ENCODE measurements around the gene MAP3K4. TPM values are rescaled to one million over a fixed set of nuclear protein-coding genes. Genes with fewer than 3 reads are reported as not detected.
A peak's percentile ranks its signal among the peaks of the same experiment; 100 is the strongest.

The MAP3K4 gene
- polyA plus RNA-seq, 3 donors, result 3.2 to 12.3 (median 3.5) TPM

- Histone ChIP-seq H4K20me1 (ENCODE audit: insufficient read depth, low read length) (no peaks in the 10 kb centered on the region), H3K4me2 (replicated peaks; ENCODE audit: extremely low read depth, low read length, poor library complexity, severe bottlenecking) (no peak overlapping the region), H3K27ac (ENCODE audit: low read depth in 1 of 2, low read length in 2 of 2) (peak overlapping the region in 1 of 2 donors; percentile 4), H3K4me3 (replicated peaks in 1 of 3; ENCODE audit: low read depth in 2 of 3, low read length in 3 of 3) (no peak overlapping the region), H3K9ac (ENCODE audit: insufficient read depth, low read length, poor library complexity, severe bottlenecking) (no peak overlapping the region), H3K27me3 (ENCODE audit: control insufficient read depth in 2 of 2, insufficient read depth in 2 of 2, low read length in 2 of 2) (no peaks in the 10 kb centered on the region), H3K9me3 (replicated peaks in 1 of 2; ENCODE audit: control insufficient read depth in 1 of 2, insufficient read depth in 1 of 2, low read length in 2 of 2) (no peaks in the 10 kb centered on the region), H3K36me3 (replicated peaks in 1 of 2; ENCODE audit: control insufficient read depth in 1 of 2, insufficient read depth in 2 of 2, low read length in 2 of 2) (peaks cover 61 to 88% of the 10 kb centered on the region in 2 donors), H3K4me1 (ENCODE audit: control insufficient read depth in 1 of 2, insufficient read depth in 2 of 2, low read length in 2 of 2) (no peaks in the 10 kb centered on the region), H3K79me2 (ENCODE audit: insufficient read depth, low read length) (no peaks in the 10 kb centered on the region), H2AFZ (ENCODE audit: insufficient read depth, low read depth, low read length, poor library complexity, severe bottlenecking) (no peak overlapping the region)
- DNase-seq, result no peak
- no peak for TF ChIP-seq CTCF (IDR thresholded peaks at IDR 0.05)
- Mint-ChIP-seq H3K4me1 (no peaks in the 10 kb centered on the region), H3K4me3 (no peak overlapping the region), H3K27ac (peak overlapping the region in 3 of 7 donors; percentile 27 to 46 (median 28)), H3K27me3 (ENCODE audit: low read depth in 3 of 3) (no peaks in the 10 kb centered on the region), H3K9me3 (no peaks in the 10 kb centered on the region), H3K36me3 (peaks cover 69 to 72% of the 10 kb centered on the region in 2 donors)
- 97% methylated on average over 5 of the region's 8 CpGs for WGBS (ENCODE audit: insufficient coverage)
- intact Hi-C loops (cut with micrococcal nuclease), result loop anchor here in 1 of 2 donors (5.0 kb wide), 2 partner anchors 172 to 272 kb away; partner anchors contain the start of gene AGPAT4
Observed at GRCh38 chr6:161100072-161100471, 108.5 kb downstream of the MAP3K4 start.

GRCh38 chr6:161101517-161101916, 109.9 kb downstream of the MAP3K4 start:
- peak; percentile 47 for TF ChIP-seq CTCF (IDR thresholded peaks at IDR 0.05)
- Histone ChIP-seq H3K4me1 (ENCODE audit: control insufficient read depth in 1 of 2, insufficient read depth in 2 of 2, low read length in 2 of 2) (no peaks in the 10 kb centered on the region), H3K36me3 (replicated peaks in 1 of 2; ENCODE audit: control insufficient read depth in 1 of 2, insufficient read depth in 2 of 2, low read length in 2 of 2) (peaks cover 58 to 96% of the 10 kb centered on the region in 2 donors), H3K27ac (ENCODE audit: low read depth in 1 of 2, low read length in 2 of 2) (no peak overlapping the region), H3K27me3 (ENCODE audit: control insufficient read depth in 2 of 2, insufficient read depth in 2 of 2, low read length in 2 of 2) (no peaks in the 10 kb centered on the region), H3K9me3 (replicated peaks in 1 of 2; ENCODE audit: control insufficient read depth in 1 of 2, insufficient read depth in 1 of 2, low read length in 2 of 2) (no peaks in the 10 kb centered on the region), H2AFZ (ENCODE audit: insufficient read depth, low read depth, low read length, poor library complexity, severe bottlenecking) (no peak overlapping the region), H3K4me3 (replicated peaks in 1 of 3; ENCODE audit: low read depth in 2 of 3, low read length in 3 of 3) (no peak overlapping the region), H4K20me1 (ENCODE audit: insufficient read depth, low read length) (no peaks in the 10 kb centered on the region), H3K9ac (ENCODE audit: insufficient read depth, low read length, poor library complexity, severe bottlenecking) (no peak overlapping the region), H3K4me2 (replicated peaks; ENCODE audit: extremely low read depth, low read length, poor library complexity, severe bottlenecking) (no peak overlapping the region), H3K79me2 (ENCODE audit: insufficient read depth, low read length) (no peaks in the 10 kb centered on the region)
- no peaks in the 10 kb centered on the region for H3K4me1 Mint-ChIP-seq
- H3K4me3 Mint-ChIP-seq, result no peak overlapping the region
- DNase-seq, result peak in 1 of 3 donors; percentile 12
- intact Hi-C loops (cut with micrococcal nuclease), result loop anchor here in 1 of 2 donors (5.0 kb wide), 2 partner anchors 171 to 271 kb away; partner anchors contain the start of gene AGPAT4
- WGBS (ENCODE audit: insufficient coverage), result no CpG with 5 or more reads among the region's 7 CpGs
- H3K9me3 Mint-ChIP-seq, result no peaks in the 10 kb centered on the region
- peaks cover 0 to 1% (median 0%) of the 10 kb centered on the region in 3 donors for H3K27me3 Mint-ChIP-seq (ENCODE audit: low read depth in 3 of 3)
- H3K27ac Mint-ChIP-seq, result peak overlapping the region in 3 of 7 donors; percentile 6 to 67 (median 16)
- H3K36me3 Mint-ChIP-seq, result peaks cover 70 to 71% of the 10 kb centered on the region in 2 donors

All from CD14-positive monocyte (primary cell).